Neural cell (in vitro differentiated cells): ENCODE results near the gene PLXDC2.

Experiments used
- EZH2 ChIP-seq: fragments of 200-600, 300-800 bp; shearing (Covaris generic), sonication (generic); IDR thresholded peaks from 2 replicates; pipeline ENCODE4 v1.6.1; 2014; ENCODE audit warnings: antibody characterized with exemption, low read length, borderline replicate concordance, mild to moderate bottlenecking; ENCODE audit not compliant: insufficient read depth, poor library complexity, severe bottlenecking
- POLR2AphosphoS5 ChIP-seq: IDR thresholded peaks from 2 replicates; pipeline ENCODE4 v1.6.1; 2012
- RAD21 ChIP-seq: fragments of 450-650 bp; conservative IDR thresholded peaks from 2 replicates; pipeline ENCODE4 v1.6.1; 2014; ENCODE audit warnings: antibody characterized with exemption, mild to moderate bottlenecking, moderate library complexity
- SMC3 ChIP-seq: fragments of 450-650 bp; conservative IDR thresholded peaks from 2 replicates; pipeline ENCODE4 v1.6.1; 2014; ENCODE audit warnings: antibody characterized with exemption, mild to moderate bottlenecking, moderate library complexity; ENCODE audit not compliant: poor library complexity
- TAF1 ChIP-seq: IDR thresholded peaks from 2 replicates; pipeline ENCODE4 v1.6.1; 2012; ENCODE audit warnings: low read depth
- TF ChIP-seq, protein P1 (sequence below): fragments of 450-650 bp; IDR thresholded peaks from 2 replicates; pipeline ENCODE4 v1.5.1; 2014; ENCODE audit warnings: antibody characterized with exemption, mild to moderate bottlenecking, moderate library complexity; ENCODE audit not compliant: poor library complexity, severe bottlenecking

DNA sequence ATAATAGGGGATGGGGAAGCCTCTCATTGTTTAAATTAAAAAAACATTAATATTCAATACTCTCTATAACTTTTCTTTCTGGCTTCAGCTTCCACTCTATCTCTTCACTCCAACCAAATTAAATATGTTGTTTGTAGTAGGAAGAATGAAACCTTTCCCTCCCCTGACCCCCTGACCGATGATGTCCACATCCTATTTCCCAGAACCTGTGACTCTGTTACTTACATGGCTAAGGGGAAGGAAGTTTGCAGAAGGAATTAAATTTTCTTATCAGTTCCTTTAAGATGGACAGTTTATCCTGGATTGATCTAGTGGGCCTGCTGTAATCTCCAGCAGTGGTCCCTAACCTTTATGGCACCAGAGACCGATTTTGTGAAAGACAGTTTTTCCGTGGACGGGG lies 130.0 kb downstream of the PLXDC2 start:
- TF ChIP-seq TAF1 = no peak
- TF ChIP-seq, protein P1, sequence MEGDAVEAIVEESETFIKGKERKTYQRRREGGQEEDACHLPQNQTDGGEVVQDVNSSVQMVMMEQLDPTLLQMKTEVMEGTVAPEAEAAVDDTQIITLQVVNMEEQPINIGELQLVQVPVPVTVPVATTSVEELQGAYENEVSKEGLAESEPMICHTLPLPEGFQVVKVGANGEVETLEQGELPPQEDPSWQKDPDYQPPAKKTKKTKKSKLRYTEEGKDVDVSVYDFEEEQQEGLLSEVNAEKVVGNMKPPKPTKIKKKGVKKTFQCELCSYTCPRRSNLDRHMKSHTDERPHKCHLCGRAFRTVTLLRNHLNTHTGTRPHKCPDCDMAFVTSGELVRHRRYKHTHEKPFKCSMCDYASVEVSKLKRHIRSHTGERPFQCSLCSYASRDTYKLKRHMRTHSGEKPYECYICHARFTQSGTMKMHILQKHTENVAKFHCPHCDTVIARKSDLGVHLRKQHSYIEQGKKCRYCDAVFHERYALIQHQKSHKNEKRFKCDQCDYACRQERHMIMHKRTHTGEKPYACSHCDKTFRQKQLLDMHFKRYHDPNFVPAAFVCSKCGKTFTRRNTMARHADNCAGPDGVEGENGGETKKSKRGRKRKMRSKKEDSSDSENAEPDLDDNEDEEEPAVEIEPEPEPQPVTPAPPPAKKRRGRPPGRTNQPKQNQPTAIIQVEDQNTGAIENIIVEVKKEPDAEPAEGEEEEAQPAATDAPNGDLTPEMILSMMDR = no peak
- TF ChIP-seq SMC3 = no peak
- no peak for TF ChIP-seq EZH2
- TF ChIP-seq RAD21 = no peak
- no peak for TF ChIP-seq POLR2AphosphoS5
